ENCODE results near the gene ATF6.

DNA sequence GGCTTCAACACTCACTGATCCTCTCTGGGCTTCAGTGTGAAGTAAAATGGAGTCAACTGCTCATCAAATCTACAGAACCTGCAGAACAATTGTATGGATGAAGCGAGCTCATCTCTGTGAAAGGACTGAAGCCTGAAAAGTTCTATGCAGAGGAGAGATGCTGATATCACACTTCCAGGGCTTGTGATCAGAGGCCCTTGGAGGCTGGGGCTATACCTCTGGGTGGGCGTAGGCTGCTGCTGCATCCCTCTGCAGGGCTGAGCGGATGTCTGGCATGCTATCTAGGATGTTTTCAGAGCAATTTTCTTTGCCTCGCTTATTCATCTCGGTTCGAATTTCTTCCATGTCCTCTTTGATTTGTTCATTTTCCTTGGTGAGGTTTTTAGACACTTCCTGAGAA lies 240.0 kb downstream of the ATF6 start:
- TF ChIP-seq EZH2 (IDR thresholded peaks at IDR 0.05) (no peak), POLR2AphosphoS5 (IDR thresholded peaks at IDR 0.05; ENCODE audit: borderline replicate concordance, low read depth, low read length) (no peak)
